Keratinocyte (primary cell): ENCODE measurements around the gene ITGB4. TPM values are rescaled to one million over a fixed set of nuclear protein-coding genes. Genes with fewer than 3 reads are reported as not detected.

Experiments used
- DNase-seq: peaks from one replicate; pipeline ENCODE4 v3.0.0-alpha.2; 2011; ENCODE audit warnings: low read depth, missing footprints, low spot score
- FAIRE-seq: peaks from 2 replicates; lab custom pipeline; 2011; peaks lifted over from hg19 to GRCh38; lab: Jason Lieb, UNC
- H2AFZ ChIP-seq: 2 replicates; pipeline ENCODE4 v1.6.0; 2012; ENCODE audit warnings: low read length, control low read depth, inconsistent platforms; ENCODE audit not compliant: control insufficient read depth
- H3K27ac ChIP-seq: 2 replicates; pipeline ENCODE4 v1.5.1; 2011; ENCODE audit warnings: low read length; ENCODE audit not compliant: control insufficient read depth, insufficient read depth
- H3K27me3 ChIP-seq: 3 replicates; pipeline ENCODE4 v1.6.0; 2011; ENCODE audit warnings: low read length; ENCODE audit not compliant: control insufficient read depth, insufficient read depth; ENCODE audit errors: extremely low read depth
- H3K36me3 ChIP-seq, 2 experiments: 2 replicates in 1 of 2; 3 replicates in 1 of 2; pipeline ENCODE4 v1.5.1; 2011; ENCODE audit warnings: low read length in 2 of 2, mild to moderate bottlenecking in 1 of 2; ENCODE audit not compliant: control insufficient read depth in 2 of 2, insufficient read depth in 2 of 2; ENCODE audit errors: extremely low read depth in 1 of 2
- H3K4me1 ChIP-seq: 3 replicates; pipeline ENCODE4 v1.5.1; 2011; ENCODE audit warnings: low read length; ENCODE audit not compliant: control insufficient read depth, insufficient read depth; ENCODE audit errors: extremely low read depth
- H3K4me2 ChIP-seq: 3 replicates; pipeline ENCODE4 v1.6.0; 2011; ENCODE audit warnings: low read depth, low read length; ENCODE audit not compliant: control insufficient read depth, insufficient read depth; ENCODE audit errors: extremely low read depth
- H3K4me3 ChIP-seq, 3 experiments: fragments of 200-600 bp in 1 of 3; sonication (generic) in 1 of 3; 2 replicates in 2 of 3; 3 replicates in 1 of 3; pipeline ENCODE4 v1.5.1; 2011 to 2016; ENCODE audit warnings: low read length in 3 of 3, mild to moderate bottlenecking in 3 of 3, control low read depth in 2 of 3, inconsistent platforms in 1 of 3, low read depth in 1 of 3, mixed read lengths in 1 of 3, mixed run types in 1 of 3, moderate library complexity in 1 of 3; ENCODE audit not compliant: control insufficient read depth in 2 of 3, insufficient read depth in 2 of 3; ENCODE audit errors: extremely low read depth in 1 of 3
- H3K79me2 ChIP-seq: 2 replicates; pipeline ENCODE4 v1.6.0; 2012; ENCODE audit warnings: low read length; ENCODE audit not compliant: control insufficient read depth, insufficient read depth
- H3K9ac ChIP-seq: 3 replicates; pipeline ENCODE4 v1.6.0; 2011; ENCODE audit warnings: low read length; ENCODE audit not compliant: control insufficient read depth, insufficient read depth; ENCODE audit errors: extremely low read depth
- H3K9me1 ChIP-seq: 3 replicates; pipeline ENCODE4 v1.6.0; 2011; ENCODE audit warnings: low read length; ENCODE audit not compliant: control insufficient read depth, insufficient read depth; ENCODE audit errors: extremely low read depth
- H3K9me3 ChIP-seq: 2 replicates; pipeline ENCODE4 v1.5.1; 2012; ENCODE audit warnings: low read depth, low read length; ENCODE audit not compliant: control insufficient read depth
- H4K20me1 ChIP-seq: 3 replicates; pipeline ENCODE4 v1.6.0; 2011; ENCODE audit warnings: low read length; ENCODE audit not compliant: control insufficient read depth, insufficient read depth; ENCODE audit errors: extremely low read depth
- CTCF ChIP-seq, 3 experiments: IDR thresholded peaks in 1 of 3; conservative IDR thresholded peaks in 1 of 3; optimal IDR thresholded peaks in 1 of 3; 2 replicates in 2 of 3; 3 replicates in 1 of 3; pipeline versions ENCODE3 to v1.5.1; 2011; ENCODE audit warnings: low read length in 3 of 3, mild to moderate bottlenecking in 3 of 3, moderate library complexity in 2 of 3, control low read depth in 1 of 3, inconsistent platforms in 1 of 3; ENCODE audit not compliant: insufficient read depth in 2 of 3; ENCODE audit errors: extremely low read depth in 1 of 3
- EZH2 ChIP-seq: IDR thresholded peaks from one replicate; pipeline ENCODE4 v1.6.1; 2012; ENCODE audit warnings: inconsistent platforms, mild to moderate bottlenecking, low read length, moderate library complexity
- dilution Hi-C: fragments of 300-500 bp; cut with MboI; formaldehyde crosslinking; loops from one replicate; pipeline ENCODE4 v1.7.0; 2020; ENCODE audit warnings: low sequenced_read_pairs; ENCODE audit not compliant: extremely low pct_ligation_motif_present
- polyA plus RNA-seq, 5 experiments: library from polyadenylated mRNA; depleted of rRNA in 3 of 5; stranded (reverse) in 3 of 5; stranded (forward) in 1 of 5; unstranded in 1 of 5; fragments of >200 nt; gene quantifications; 1 replicate in 1 of 5; 2 replicates in 3 of 5; 3 replicates in 1 of 5; pipeline versions ENCODE4 v1.2.1 to v1.2.3, GENCODE V29; 2011 to 2012; ENCODE audit warnings: missing spikeins in 2 of 5, low read depth in 1 of 5, low replicate concordance in 1 of 5

The ITGB4 gene
- polyA plus RNA-seq, 1 donor (not counting 4 experiments of a cell fraction or from before 2014, with no cell fraction given) = 761 TPM

DNA sequence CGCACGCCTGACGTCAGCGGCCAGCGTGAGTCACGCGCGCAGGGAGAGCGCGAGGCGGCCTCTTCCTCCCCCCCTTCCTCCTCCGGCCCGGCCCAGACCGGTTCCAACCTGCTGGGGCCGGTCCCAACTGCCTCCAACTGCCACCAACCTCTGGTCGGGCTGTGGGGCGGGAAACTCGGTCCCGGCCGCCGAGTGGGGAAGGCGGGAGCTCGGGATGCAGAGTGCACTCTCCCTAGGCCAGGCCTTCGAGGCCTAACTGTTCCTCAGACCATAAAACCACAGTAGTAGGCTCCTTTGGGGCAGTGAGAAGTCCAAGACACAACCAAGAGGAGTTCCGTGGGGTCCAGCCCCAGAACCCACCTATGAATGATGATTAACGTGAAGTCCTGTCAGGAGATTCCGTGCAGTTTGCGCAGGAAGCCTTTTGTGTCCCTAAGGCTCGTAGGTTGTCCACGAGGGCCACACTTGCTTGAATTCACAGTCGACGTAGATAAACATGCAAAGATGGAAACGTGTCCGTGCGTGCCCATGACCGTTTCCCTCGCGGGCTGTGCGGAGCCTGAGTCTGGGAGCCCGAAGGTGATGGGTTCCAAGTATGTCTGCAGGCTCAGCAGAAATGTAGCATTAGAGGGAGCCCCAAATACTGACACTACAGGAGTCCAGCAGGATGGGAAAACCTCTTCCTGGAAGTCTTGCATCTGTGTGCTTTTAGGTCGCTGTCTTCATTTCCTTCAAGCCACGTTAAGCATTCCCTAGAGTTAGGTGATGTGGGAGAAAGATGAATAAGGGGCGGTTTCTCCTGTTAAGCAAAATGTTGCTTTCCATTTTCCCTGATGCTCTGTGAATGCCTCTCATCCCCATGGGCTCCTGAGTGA, 64.0 kb downstream of the ITGB4 start:
- Histone ChIP-seq H2AFZ (peak overlapping the region; percentile 1), H3K4me2 (peak overlapping the region; percentile 65), H3K36me3 (no peaks in the 10 kb centered on the region), H3K9me1 (no peaks in the 10 kb centered on the region), H3K4me1 (peaks cover 39% of the 10 kb centered on the region), H3K27ac (peak overlapping the region; percentile 95), H4K20me1 (no peaks in the 10 kb centered on the region), H3K79me2 (peaks cover 11% of the 10 kb centered on the region), H3K9ac (peak overlapping the region; percentile 91), H3K27me3 (no peaks in the 10 kb centered on the region), H3K4me3 (peak overlapping the region; percentile 57 to 72 (median 68)), H3K9me3 (no peaks in the 10 kb centered on the region)
- TF ChIP-seq EZH2 (no peak), CTCF (optimal IDR thresholded peaks at IDR 0.05 in 1 of 3, IDR thresholded peaks at IDR 0.05 in 1 of 3, conservative IDR thresholded peaks at IDR 0.05 in 1 of 3; ENCODE audit: extremely low read depth in 1 of 3, insufficient read depth in 2 of 3, low read length in 3 of 3) (no peak)
- peak; percentile 23 for FAIRE-seq
- dilution Hi-C loops = no loop called here
- DNase-seq = no peak

DNA sequence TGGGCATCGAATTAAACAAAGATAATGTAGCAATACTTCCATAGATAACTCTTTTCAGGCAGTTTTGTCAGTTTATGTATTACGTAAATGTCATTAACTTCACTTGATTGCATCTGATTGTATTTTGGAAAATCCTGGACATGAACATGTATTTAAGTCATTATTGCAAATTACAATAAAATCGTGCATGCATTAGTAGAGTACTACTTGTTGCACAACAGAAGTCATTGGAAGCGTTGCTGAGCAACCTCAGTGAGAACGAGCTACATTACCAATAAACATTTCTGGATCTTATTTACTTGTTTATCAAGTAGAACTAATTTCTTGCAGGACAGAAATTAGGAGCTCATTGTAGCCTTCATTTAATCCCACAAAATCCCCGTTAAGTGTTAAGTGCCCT, 70.0 kb downstream of the ITGB4 start:
- Histone ChIP-seq H3K36me3 (peaks cover 0 to 4% of the 10 kb centered on the region in 2 experiments), H3K79me2 (peaks cover 12% of the 10 kb centered on the region), H3K4me3 (no peak overlapping the region), H3K9ac (no peak overlapping the region), H3K27ac (no peak overlapping the region), H3K27me3 (no peaks in the 10 kb centered on the region), H3K4me2 (no peak overlapping the region), H3K9me1 (no peaks in the 10 kb centered on the region), H3K4me1 (peaks cover 8% of the 10 kb centered on the region), H4K20me1 (no peaks in the 10 kb centered on the region), H2AFZ (no peak overlapping the region), H3K9me3 (no peaks in the 10 kb centered on the region)
- no peak for FAIRE-seq
- no peak for DNase-seq
- dilution Hi-C loops = no loop called here
- TF ChIP-seq CTCF (optimal IDR thresholded peaks at IDR 0.05 in 1 of 3, IDR thresholded peaks at IDR 0.05 in 1 of 3, conservative IDR thresholded peaks at IDR 0.05 in 1 of 3; ENCODE audit: extremely low read depth in 1 of 3, insufficient read depth in 2 of 3, low read length in 3 of 3) = no peak
- TF ChIP-seq EZH2 = no peak
